H9 (cell line): ENCODE results near the gene SLC2A5. TPM values are rescaled to one million over a fixed set of nuclear protein-coding genes. Genes with fewer than 3 reads are reported as not detected.

Experiments
- DNase-seq: peaks from one replicate; pipeline ENCODE4 v3.0.0-alpha.2; 2017
- H2AFZ ChIP-seq: one replicate; pipeline ENCODE4 v1.6.1; 2013; ENCODE audit warnings: mild to moderate bottlenecking, low read length, control low read depth, moderate library complexity
- H2AK5ac ChIP-seq: 2 replicates; pipeline ENCODE4 v1.6.1; 2013; ENCODE audit warnings: low read length, control low read depth, mixed read lengths; ENCODE audit not compliant: insufficient read length
- H2BK120ac ChIP-seq: one replicate; pipeline ENCODE4 v1.6.1; 2013; ENCODE audit warnings: low read depth, mild to moderate bottlenecking, low read length, control low read depth, inconsistent platforms; ENCODE audit not compliant: poor library complexity, severe bottlenecking
- H2BK12ac ChIP-seq: 2 replicates; pipeline ENCODE4 v1.6.1; 2013; ENCODE audit warnings: low read length, control low read depth, mixed read lengths, low read depth; ENCODE audit not compliant: insufficient read length
- H2BK15ac ChIP-seq: 2 replicates; pipeline ENCODE4 v1.6.1; 2013; ENCODE audit warnings: low read depth, low read length, control low read depth
- H2BK20ac ChIP-seq: one replicate; pipeline ENCODE4 v1.6.1; 2013; ENCODE audit warnings: low read depth, mild to moderate bottlenecking, low read length, control low read depth, inconsistent platforms; ENCODE audit not compliant: poor library complexity, severe bottlenecking
- H2BK5ac ChIP-seq: 2 replicates; pipeline ENCODE4 v1.6.1; 2013; ENCODE audit warnings: low read length, control low read depth, mixed read lengths; ENCODE audit not compliant: insufficient read length
- H3K14ac ChIP-seq: 2 replicates; pipeline ENCODE4 v1.6.1; 2013; ENCODE audit warnings: low read length, control low read depth; ENCODE audit not compliant: insufficient read depth
- H3K18ac ChIP-seq: 2 replicates; pipeline ENCODE4 v1.6.1; 2013; ENCODE audit warnings: low read depth, mild to moderate bottlenecking, mixed read lengths, low read length, control low read depth; ENCODE audit not compliant: insufficient read length
- H3K23ac ChIP-seq: 2 replicates; pipeline ENCODE4 v1.6.1; 2013; ENCODE audit warnings: low read length, control low read depth, mixed read lengths, low read depth; ENCODE audit not compliant: insufficient read length
- H3K23me2 ChIP-seq: 2 replicates; pipeline ENCODE4 v1.6.1; 2013; ENCODE audit warnings: low read depth, mild to moderate bottlenecking, mixed read lengths, low read length, control low read depth; ENCODE audit not compliant: insufficient read length, poor library complexity, severe bottlenecking
- H3K27ac ChIP-seq: 2 replicates; pipeline ENCODE4 v1.5.1; 2013; ENCODE audit warnings: low read length, control low read depth, mixed read lengths, low read depth; ENCODE audit not compliant: insufficient read length
- H3K27me3 ChIP-seq: 2 replicates; pipeline ENCODE4 v1.6.1; 2013; ENCODE audit warnings: low read length, control low read depth, inconsistent platforms; ENCODE audit not compliant: insufficient read depth
- H3K4ac ChIP-seq: 2 replicates; pipeline ENCODE4 v1.6.1; 2013; ENCODE audit warnings: low read depth, mild to moderate bottlenecking, control low read depth, inconsistent platforms, low read length, moderate library complexity
- H3K4me1 ChIP-seq: 2 replicates; pipeline ENCODE4 v1.6.1; 2013; ENCODE audit warnings: low read length, control low read depth, inconsistent platforms; ENCODE audit not compliant: insufficient read depth
- H3K4me2 ChIP-seq: 2 replicates; pipeline ENCODE4 v1.6.1; 2013; ENCODE audit warnings: low read length, control low read depth, mixed read lengths; ENCODE audit not compliant: insufficient read length, insufficient read depth
- H3K56ac ChIP-seq: 2 replicates; pipeline ENCODE4 v1.6.1; 2013; ENCODE audit warnings: low read depth, mild to moderate bottlenecking, mixed read lengths, low read length, control low read depth; ENCODE audit not compliant: insufficient read length
- H3K79me1 ChIP-seq: 2 replicates; pipeline ENCODE4 v1.6.1; 2013; ENCODE audit warnings: low read depth, mild to moderate bottlenecking, moderate library complexity, low read length, control low read depth, inconsistent platforms; ENCODE audit not compliant: insufficient read depth, poor library complexity, severe bottlenecking
- H3K79me2 ChIP-seq: 2 replicates; pipeline ENCODE4 v1.6.1; 2013; ENCODE audit warnings: low read length, control low read depth, inconsistent platforms; ENCODE audit not compliant: insufficient read depth
- H3K9ac ChIP-seq: 2 replicates; pipeline ENCODE4 v1.6.1; 2013; ENCODE audit warnings: low read length, control low read depth, mixed read lengths; ENCODE audit not compliant: insufficient read length; ENCODE audit errors: extremely low read depth
- H3K9me3 ChIP-seq: one replicate; pipeline ENCODE4 v1.6.1; 2013; ENCODE audit warnings: low read depth, low read length, inconsistent platforms; ENCODE audit not compliant: control insufficient read depth
- H3T11ph ChIP-seq: one replicate; pipeline ENCODE4 v1.6.1; 2013; ENCODE audit warnings: mild to moderate bottlenecking, low read length, control low read depth, inconsistent platforms
- H4K20me1 ChIP-seq: one replicate; pipeline ENCODE4 v1.6.1; 2013; ENCODE audit not compliant: control insufficient read depth, insufficient read length, insufficient read depth
- H4K5ac ChIP-seq: 2 replicates; pipeline ENCODE4 v1.6.1; 2013; ENCODE audit warnings: low read depth, mild to moderate bottlenecking, mixed read lengths, low read length, control low read depth; ENCODE audit not compliant: insufficient read length
- H4K8ac ChIP-seq: replicated peaks from 2 replicates; pipeline ENCODE4 v1.6.1; 2013; ENCODE audit warnings: low read length, control low read depth, mixed read lengths, low read depth; ENCODE audit not compliant: insufficient read length
- H4K91ac ChIP-seq: 2 replicates; pipeline ENCODE4 v1.6.1; 2013; ENCODE audit warnings: low read depth, mild to moderate bottlenecking, moderate library complexity, mixed read lengths, low read length, control low read depth; ENCODE audit not compliant: insufficient read length
- H3K27ac Mint-ChIP-seq, 3 experiments: 2 replicates in 2 of 3; 3 replicates in 1 of 3; pipeline ENCODE4 v1.8.0; 2020 to 2021; ENCODE audit warnings: mixed read lengths in 3 of 3, mild to moderate bottlenecking in 1 of 3, moderate library complexity in 1 of 3
- H3K27me3 Mint-ChIP-seq: 2 replicates; pipeline ENCODE4 v1.8.0; 2021; ENCODE audit warnings: low read depth, mild to moderate bottlenecking, moderate library complexity, mixed read lengths
- H3K36me3 Mint-ChIP-seq, 3 experiments: 2 replicates in 2 of 3; 3 replicates in 1 of 3; pipeline ENCODE4 v1.8.0; 2020 to 2021; ENCODE audit warnings: low read depth in 3 of 3, mixed read lengths in 3 of 3; ENCODE audit not compliant: insufficient read depth in 1 of 3
- H3K4me1 Mint-ChIP-seq, 2 experiments: 2 replicates each; pipeline ENCODE4 v1.8.0; 2020; ENCODE audit warnings: mixed read lengths in 2 of 2
- H3K4me3 Mint-ChIP-seq, 2 experiments: 2 replicates in 1 of 2; 3 replicates in 1 of 2; pipeline ENCODE4 v1.8.0; 2020 to 2021; ENCODE audit warnings: mild to moderate bottlenecking in 2 of 2, mixed read lengths in 2 of 2, moderate library complexity in 1 of 2
- H3K9me3 Mint-ChIP-seq, 2 experiments: 2 replicates in 1 of 2; 3 replicates in 1 of 2; pipeline ENCODE4 v1.8.0; 2020; ENCODE audit warnings: mild to moderate bottlenecking in 2 of 2, mixed read lengths in 2 of 2, moderate library complexity in 1 of 2
- CTCF ChIP-seq: fragments of 200-600 bp; sonication (generic); conservative IDR thresholded peaks from 3 replicates; pipeline ENCODE4 v1.8.0; 2021; ENCODE audit warnings: antibody characterized with exemption, mild to moderate bottlenecking
- WGBS: extraction: QIAGEN DNeasy Blood & Tissue Kit; methylation state at CpG from one replicate; pipeline ENCODE4 v1.1.7; 2013; ENCODE audit warnings: missing lambda C conversion rate, low lambda C conversion rate, mixed read lengths; ENCODE audit not compliant: insufficient read length; ENCODE audit errors: extremely low coverage; 5-methylcytosine and 5-hydroxymethylcytosine counted together
- total RNA-seq: library from RNA; stranded (reverse); gene quantifications from 2 replicates; pipeline ENCODE4 v1.2.1, GENCODE V29; 2021

Gene SLC2A5
- total RNA-seq, 1 experiment from 2014 or later: not detected

GRCh38 chr1:9050803-9051202, 18.6 kb downstream of the SLC2A5 start:
- H3K27me3 ChIP-seq: no peaks in the 10 kb centered on the region
- no peak overlapping the region for H3K56ac ChIP-seq
- H3K27ac ChIP-seq: no peak overlapping the region
- no peak overlapping the region for H2BK120ac ChIP-seq
- H3T11ph ChIP-seq: no peak overlapping the region
- no peak overlapping the region for H2BK15ac ChIP-seq
- WGBS: no CpG with 5 or more reads among the region's 3 CpGs
- no peak overlapping the region for H4K8ac ChIP-seq
- peak overlapping the region in 2 of 3 experiments; percentile 88 to 92; a peak in 4 of 7 replicates for H3K27ac Mint-ChIP-seq
- no peak for TF ChIP-seq CTCF
- no peak overlapping the region for H2BK20ac ChIP-seq
- DNase-seq: no peak
- no peak overlapping the region for H3K9ac ChIP-seq
- H3K23ac ChIP-seq: no peak overlapping the region
- H3K4me1 Mint-ChIP-seq: peaks cover 13 to 18% of the 10 kb centered on the region in 2 experiments
- no peaks in the 10 kb centered on the region for H3K79me1 ChIP-seq
- H2BK12ac ChIP-seq: no peak overlapping the region
- H3K4me1 ChIP-seq: peaks cover 7% of the 10 kb centered on the region; the same call in 1 of the 2 replicates
- no peak overlapping the region for H3K18ac ChIP-seq
- no peak overlapping the region for H2BK5ac ChIP-seq
- H3K9me3 ChIP-seq: no peaks in the 10 kb centered on the region
- no peak overlapping the region for H3K4me2 ChIP-seq
- no peak overlapping the region for H3K4ac ChIP-seq
- H4K91ac ChIP-seq: no peak overlapping the region
- H3K36me3 Mint-ChIP-seq: no peaks in the 10 kb centered on the region
- no peak overlapping the region for H3K14ac ChIP-seq
- H4K5ac ChIP-seq: no peak overlapping the region
- H3K79me2 ChIP-seq: no peaks in the 10 kb centered on the region
- no peaks in the 10 kb centered on the region for H4K20me1 ChIP-seq
- 0 out of 5 replicates have a peak overlapping the region, but pooled peaks of 1 of the 2 experiments have one; percentile 36 for H3K4me3 Mint-ChIP-seq
- H3K23me2 ChIP-seq: no peaks in the 10 kb centered on the region
- no peaks in the 10 kb centered on the region for H3K9me3 Mint-ChIP-seq
- H2AFZ ChIP-seq: no peak overlapping the region
- no peak overlapping the region for H2AK5ac ChIP-seq
- no peaks in the 10 kb centered on the region; the same call in 1 of the 2 replicates for H3K27me3 Mint-ChIP-seq
